Karpas-422 (cell line): Measurements from ENCODE around the gene ALPI. TPM values are rescaled to one million over a fixed set of nuclear protein-coding genes. Genes with fewer than 3 reads are reported as not detected.

Experiments used
- DNase-seq: peaks from one replicate; pipeline ENCODE4 v3.0.0-alpha.2; 2015
- H2AFZ ChIP-seq: fragments of 200-600 bp; sonication (generic); 2 replicates; pipeline ENCODE4 v1.6.1; 2014; ENCODE audit warnings: antibody characterized with exemption, low read length, mixed read lengths
- H3K27ac ChIP-seq: fragments of 200-600 bp; sonication (generic); 2 replicates; pipeline ENCODE4 v1.5.1; 2014; ENCODE audit warnings: mild to moderate bottlenecking, low read length, moderate library complexity
- H3K27me3 ChIP-seq: fragments of 200-600 bp; sonication (generic); 2 replicates; pipeline ENCODE4 v1.6.1; 2014; ENCODE audit warnings: low read length, mixed read lengths
- H3K36me3 ChIP-seq: fragments of 200-600 bp; sonication (generic); 2 replicates; pipeline ENCODE4 v1.6.1; 2014; ENCODE audit warnings: low read length, mixed read lengths; ENCODE audit not compliant: insufficient read depth
- H3K4me1 ChIP-seq: fragments of 200-600 bp; sonication (generic); 2 replicates; pipeline ENCODE4 v1.6.1; 2014; ENCODE audit warnings: mild to moderate bottlenecking, low read length, mixed read lengths
- H3K4me2 ChIP-seq: fragments of 200-600 bp; sonication (generic); 2 replicates; pipeline ENCODE4 v1.6.1; 2014; ENCODE audit warnings: low read length, low read depth, mild to moderate bottlenecking; ENCODE audit not compliant: poor library complexity, severe bottlenecking
- H3K4me3 ChIP-seq: fragments of 200-600 bp; sonication (generic); 2 replicates; pipeline ENCODE4 v1.5.1; 2014; ENCODE audit warnings: mild to moderate bottlenecking, antibody characterized with exemption, low read length, mixed read lengths
- H3K79me2 ChIP-seq: fragments of 200-600 bp; sonication (generic); 2 replicates; pipeline ENCODE4 v1.6.1; 2014; ENCODE audit warnings: mild to moderate bottlenecking, low read length, mixed read lengths
- H3K9ac ChIP-seq: fragments of 200-600 bp; sonication (generic); 2 replicates; pipeline ENCODE4 v1.6.0; 2014; ENCODE audit warnings: low read length
- H3K9me2 ChIP-seq: fragments of 200-600 bp; sonication (generic), shearing (Covaris generic); replicated peaks from 2 replicates; pipeline ENCODE4 v1.6.0; 2014; ENCODE audit warnings: mild to moderate bottlenecking, low read length, moderate library complexity; ENCODE audit not compliant: insufficient read depth
- H3K9me3 ChIP-seq: fragments of 300-700, 200-600 bp; sonication (generic); 2 replicates; pipeline ENCODE4 v1.6.1; 2014; ENCODE audit warnings: low read length, mixed read lengths
- H4K20me1 ChIP-seq: fragments of 200-600 bp; sonication (generic); 2 replicates; pipeline ENCODE4 v1.6.1; 2014; ENCODE audit warnings: mild to moderate bottlenecking, antibody characterized with exemption, low read length, low read depth; ENCODE audit not compliant: insufficient read depth
- total RNA-seq: library from RNA; depleted of rRNA; stranded (reverse); fragments of >200 nt; shearing (Covaris generic); gene quantifications from 2 replicates; pipeline ENCODE4 v1.2.3, GENCODE V29; 2014; ENCODE audit warnings: low replicate concordance

ALPI gene
- total RNA-seq, 1 experiment from 2014 or later, result not detected

DNA sequence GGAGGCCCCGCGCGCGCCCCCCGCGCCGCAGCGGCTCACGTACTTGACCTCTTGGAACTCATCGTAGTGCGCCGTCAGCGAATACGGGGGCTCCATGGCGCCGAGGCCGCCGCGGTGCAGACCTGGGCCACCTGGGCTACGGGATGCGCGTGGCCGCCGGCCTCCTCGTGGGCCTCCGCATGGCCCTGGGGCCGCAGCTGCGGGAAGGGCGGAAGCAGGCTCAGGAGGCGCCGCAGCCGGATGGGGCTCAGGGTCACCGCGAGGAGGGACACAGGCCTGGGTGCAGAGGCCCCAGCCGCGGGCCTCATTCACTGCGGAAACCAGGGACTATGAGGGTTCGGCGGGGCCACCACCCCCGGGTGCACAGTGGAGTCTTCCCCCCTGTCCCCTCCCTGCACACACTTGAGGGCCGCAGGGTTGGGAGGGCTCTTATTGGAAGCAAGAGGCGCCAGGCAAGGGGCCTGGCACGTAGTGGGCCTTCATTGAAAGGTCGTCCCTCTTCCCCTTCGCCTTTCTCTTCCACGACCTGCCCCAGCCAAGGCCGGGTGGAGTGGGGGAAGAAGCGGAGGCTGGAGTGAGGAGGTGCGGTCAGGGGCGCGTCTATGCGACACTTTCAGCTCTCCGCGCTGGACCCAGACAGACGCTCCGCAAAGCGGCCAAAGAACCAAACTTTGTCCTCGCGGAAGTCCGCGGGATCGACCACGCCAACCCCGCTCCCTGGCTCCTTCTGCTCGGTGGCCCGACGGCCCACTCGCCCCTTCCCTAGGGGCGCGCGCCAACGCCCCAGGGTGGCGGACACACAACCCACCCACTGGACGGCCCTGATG, 30.8 kb downstream of the ALPI start:
- no peak for DNase-seq
- Histone ChIP-seq H3K9me2 (no peaks in the 10 kb centered on the region), H3K9ac (no peak overlapping the region), H3K27me3 (no peaks in the 10 kb centered on the region), H3K27ac (no peak overlapping the region), H4K20me1 (no peaks in the 10 kb centered on the region), H2AFZ (no peak overlapping the region), H3K4me3 (no peak overlapping the region), H3K4me1 (no peaks in the 10 kb centered on the region), H3K4me2 (no peak overlapping the region), H3K36me3 (no peaks in the 10 kb centered on the region), H3K9me3 (no peaks in the 10 kb centered on the region), H3K79me2 (no peaks in the 10 kb centered on the region)

DNA sequence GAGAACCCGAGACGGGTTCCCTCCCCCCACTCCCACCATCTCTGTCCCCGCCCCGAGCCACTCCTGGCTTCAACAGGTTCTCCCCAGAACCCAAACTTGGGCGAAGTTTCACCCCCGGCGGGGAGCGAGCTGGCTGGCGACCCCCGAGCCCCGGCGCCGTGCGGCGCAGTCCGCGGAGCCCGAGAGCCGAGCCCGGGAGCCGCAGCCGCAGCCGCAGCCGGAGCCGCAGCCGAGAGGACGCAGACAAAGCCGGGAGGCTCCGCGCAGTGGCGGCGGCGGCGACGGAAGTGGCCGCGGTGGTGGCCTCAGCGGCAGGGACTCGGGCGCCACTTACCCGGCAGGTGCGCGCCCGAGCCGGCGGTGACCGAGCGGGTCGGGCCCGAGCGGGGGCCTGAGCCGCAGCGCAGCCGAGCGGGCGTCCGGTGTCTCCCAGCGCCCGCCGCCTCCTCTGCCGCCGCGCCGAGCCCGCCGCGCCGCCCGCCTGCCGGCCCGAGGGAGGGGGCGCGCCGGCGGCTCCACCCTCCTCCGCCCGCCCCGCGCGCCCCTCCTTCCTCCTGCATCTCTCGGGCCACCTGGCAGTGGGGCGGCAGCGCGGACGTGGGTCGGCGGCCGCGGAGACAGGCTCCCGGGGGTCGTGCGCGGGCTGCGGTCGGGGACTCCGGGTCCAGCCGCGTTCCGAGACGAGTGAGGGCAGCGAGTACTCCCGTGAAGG, 31.6 kb downstream of the ALPI start, which contains the start of gene ECEL1:
Gene ECEL1, minus strand, starts transcription at position 450 of the 712 bp plus-strand sequence. CDS start 1,181 bp downstream, outside the sequence.
- Histone ChIP-seq H3K9me3 (no peaks in the 10 kb centered on the region), H3K36me3 (no peaks in the 10 kb centered on the region), H3K27ac (no peak within 1 kb of the TSS), H3K27me3 (no peaks in the 10 kb centered on the region), H3K4me3 (no peak within 1 kb of the TSS), H3K4me1 (no peaks in the 10 kb centered on the region), H3K9me2 (no peaks in the 10 kb centered on the region), H3K4me2 (no peak within 1 kb of the TSS), H3K9ac (no peak within 1 kb of the TSS), H2AFZ (no peak within 1 kb of the TSS), H3K79me2 (no peaks in the 10 kb centered on the region), H4K20me1 (no peaks in the 10 kb centered on the region)
- no peak for DNase-seq

DNA sequence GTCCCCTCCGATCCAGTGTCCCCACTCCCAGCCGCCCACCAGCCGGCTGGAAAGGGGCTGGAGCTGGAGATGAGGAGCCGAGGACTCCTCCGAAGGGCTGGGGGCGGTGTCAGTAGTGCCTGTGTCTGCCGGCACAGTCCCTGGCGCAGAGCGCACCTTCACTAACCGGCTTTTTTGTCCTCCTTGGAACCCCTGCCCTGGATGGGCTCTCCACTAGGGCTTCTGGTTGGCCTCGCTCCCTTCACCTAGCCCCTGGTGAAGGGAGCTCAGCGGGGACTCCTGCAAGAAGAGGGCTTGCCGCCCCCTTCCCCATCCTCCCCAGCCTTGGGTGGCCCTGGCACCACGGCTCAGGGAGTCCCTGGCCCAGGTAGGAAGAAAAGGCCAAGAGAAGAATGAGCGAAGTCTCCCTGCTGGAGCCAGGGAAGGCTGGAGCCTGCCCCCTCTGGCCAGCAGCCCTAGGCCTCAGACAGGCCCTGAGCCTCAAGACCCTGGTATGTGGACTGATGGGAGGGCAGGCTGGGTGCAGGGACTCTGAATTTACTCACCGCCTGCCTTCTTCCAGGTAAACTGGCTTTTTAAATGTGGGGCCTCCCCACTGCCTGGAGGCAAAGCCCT, 32.3 kb downstream of the ALPI start:
- Histone ChIP-seq H3K9ac (no peak overlapping the region), H2AFZ (no peak overlapping the region), H3K4me1 (no peaks in the 10 kb centered on the region), H4K20me1 (no peaks in the 10 kb centered on the region), H3K27ac (no peak overlapping the region), H3K4me3 (no peak overlapping the region), H3K4me2 (no peak overlapping the region), H3K9me3 (no peaks in the 10 kb centered on the region), H3K36me3 (no peaks in the 10 kb centered on the region), H3K9me2 (no peaks in the 10 kb centered on the region), H3K79me2 (no peaks in the 10 kb centered on the region), H3K27me3 (no peaks in the 10 kb centered on the region)
- no peak for DNase-seq

DNA sequence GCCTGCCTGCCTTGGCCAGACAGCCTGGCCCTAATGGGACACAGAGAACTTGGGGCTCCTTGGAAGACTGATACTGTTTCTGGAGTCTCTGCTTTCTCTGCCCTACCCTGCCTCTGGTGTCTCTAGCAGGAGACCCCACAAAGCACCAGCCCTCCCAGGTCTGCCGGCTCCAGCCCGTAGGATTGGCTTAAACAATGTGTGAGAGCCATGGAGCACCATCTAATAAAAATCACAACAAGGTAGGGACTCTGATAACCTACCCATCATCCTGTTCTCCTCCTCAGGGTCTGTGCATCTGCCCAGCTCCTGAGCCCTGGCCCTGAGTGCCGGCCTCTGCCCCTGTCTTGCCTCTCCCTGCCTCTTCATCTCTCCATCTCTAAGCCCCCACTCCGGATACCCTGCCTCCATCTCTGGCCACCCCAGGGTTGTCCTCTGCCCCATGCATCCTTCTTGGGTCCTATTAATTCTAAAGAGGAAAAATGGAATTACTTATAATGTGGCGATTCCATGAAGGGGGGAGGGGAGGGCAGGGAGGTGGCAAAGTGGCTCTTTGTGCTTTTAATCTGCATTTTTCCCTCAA, 32.9 kb downstream of the ALPI start:
- no peaks in the 10 kb centered on the region for H3K27me3 ChIP-seq
- H3K4me2 ChIP-seq, result no peak overlapping the region
- H3K27ac ChIP-seq, result no peak overlapping the region
- no peak overlapping the region for H3K4me3 ChIP-seq
- no peaks in the 10 kb centered on the region for H3K79me2 ChIP-seq
- H3K9me3 ChIP-seq, result no peaks in the 10 kb centered on the region
- H3K36me3 ChIP-seq, result no peaks in the 10 kb centered on the region
- no peaks in the 10 kb centered on the region for H3K9me2 ChIP-seq
- no peak overlapping the region for H3K9ac ChIP-seq
- DNase-seq, result no peak
- H4K20me1 ChIP-seq, result no peaks in the 10 kb centered on the region
- H2AFZ ChIP-seq, result no peak overlapping the region
- peaks cover 2% of the 10 kb centered on the region; the same call in 1 of the 2 replicates for H3K4me1 ChIP-seq

DNA sequence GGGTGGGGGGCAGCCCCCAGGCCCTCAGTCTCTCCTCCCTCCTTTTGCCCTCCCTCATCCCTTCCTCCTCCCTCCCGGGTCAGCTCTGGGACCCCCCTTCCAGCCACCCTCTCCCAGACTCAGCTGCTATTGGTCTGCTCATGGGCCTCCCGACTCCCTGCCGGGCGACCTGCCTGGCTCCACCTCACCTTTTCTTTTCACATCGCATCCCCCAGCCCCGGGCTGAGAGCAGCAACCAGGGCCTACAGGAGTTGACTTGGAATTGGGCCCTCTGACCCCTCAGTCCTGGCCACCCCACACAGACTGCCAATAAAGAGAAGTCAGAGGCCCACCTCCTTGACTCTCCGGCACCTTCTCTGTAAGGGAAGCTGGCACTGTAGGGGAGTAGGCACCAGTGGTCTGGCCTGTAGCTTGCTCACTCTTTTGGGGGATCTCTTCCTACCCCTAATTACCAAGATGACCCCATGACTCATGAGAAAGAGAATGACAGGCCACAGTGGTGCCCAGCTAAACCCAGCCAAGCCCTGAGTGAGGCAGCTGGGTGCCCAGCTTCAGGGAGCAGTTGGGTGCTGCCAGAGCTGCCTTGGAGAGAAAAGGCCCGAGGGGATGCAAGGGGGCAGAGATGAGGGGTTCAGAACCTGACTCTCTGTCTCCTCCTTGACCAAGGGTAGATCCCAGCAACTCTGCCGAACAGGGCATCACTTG, 33.7 kb downstream of the ALPI start:
- H3K9me2 ChIP-seq, result no peaks in the 10 kb centered on the region
- H3K4me1 ChIP-seq, result peaks cover 4% of the 10 kb centered on the region; the same call in 1 of the 2 replicates
- H3K9ac ChIP-seq, result no peak overlapping the region
- H3K27me3 ChIP-seq, result no peaks in the 10 kb centered on the region
- no peak overlapping the region for H3K4me3 ChIP-seq
- DNase-seq, result no peak
- no peaks in the 10 kb centered on the region for H3K9me3 ChIP-seq
- no peak overlapping the region for H3K27ac ChIP-seq
- H4K20me1 ChIP-seq, result no peaks in the 10 kb centered on the region
- no peak overlapping the region for H2AFZ ChIP-seq
- H3K36me3 ChIP-seq, result no peaks in the 10 kb centered on the region
- H3K4me2 ChIP-seq, result no peak overlapping the region
- H3K79me2 ChIP-seq, result no peaks in the 10 kb centered on the region

DNA sequence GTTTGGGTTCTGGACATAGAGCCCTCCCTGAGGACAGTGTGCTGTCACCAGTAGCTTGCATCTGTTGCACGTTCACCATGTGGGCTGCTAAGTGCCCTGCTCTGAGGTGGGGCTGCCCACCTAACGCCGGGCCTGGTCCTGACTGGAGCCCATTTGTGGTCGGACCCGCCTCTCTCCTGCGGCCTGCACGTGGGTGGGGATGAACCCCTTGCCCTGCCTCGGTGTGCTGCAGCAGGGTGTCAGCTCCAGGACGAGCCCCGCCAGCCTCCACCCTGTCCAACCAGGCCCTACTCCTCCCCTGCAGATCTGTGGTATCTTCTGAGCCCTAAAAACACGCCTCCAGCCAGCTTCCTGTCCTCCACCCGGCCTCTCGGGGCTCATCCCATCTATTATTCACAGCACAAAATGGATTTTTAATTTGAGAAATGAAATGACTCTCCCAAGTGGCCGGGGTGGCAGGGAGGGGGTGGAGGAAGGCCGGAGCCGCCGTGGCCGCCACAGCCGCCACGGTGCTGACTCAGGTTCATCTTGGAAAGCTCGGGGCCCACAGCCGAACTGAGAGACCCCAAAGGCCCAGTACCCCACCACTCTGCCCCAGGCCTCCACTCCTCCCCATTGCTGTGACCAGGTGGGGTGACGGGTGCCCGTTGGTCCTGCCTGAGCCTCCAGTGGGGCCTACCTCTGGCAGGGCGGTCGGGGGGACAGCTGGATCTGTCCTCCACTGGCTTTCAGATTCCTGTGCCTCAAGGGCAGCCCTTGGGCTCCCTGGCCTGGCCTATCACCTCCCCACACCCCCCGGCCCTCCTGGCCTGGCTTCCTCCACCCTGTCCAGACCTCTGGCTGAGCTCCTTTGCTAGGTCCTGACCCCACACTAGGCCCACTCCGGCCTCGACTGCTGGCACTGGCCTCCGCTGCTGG, 34.5 kb downstream of the ALPI start:
- no peaks in the 10 kb centered on the region for H3K27me3 ChIP-seq

DNA sequence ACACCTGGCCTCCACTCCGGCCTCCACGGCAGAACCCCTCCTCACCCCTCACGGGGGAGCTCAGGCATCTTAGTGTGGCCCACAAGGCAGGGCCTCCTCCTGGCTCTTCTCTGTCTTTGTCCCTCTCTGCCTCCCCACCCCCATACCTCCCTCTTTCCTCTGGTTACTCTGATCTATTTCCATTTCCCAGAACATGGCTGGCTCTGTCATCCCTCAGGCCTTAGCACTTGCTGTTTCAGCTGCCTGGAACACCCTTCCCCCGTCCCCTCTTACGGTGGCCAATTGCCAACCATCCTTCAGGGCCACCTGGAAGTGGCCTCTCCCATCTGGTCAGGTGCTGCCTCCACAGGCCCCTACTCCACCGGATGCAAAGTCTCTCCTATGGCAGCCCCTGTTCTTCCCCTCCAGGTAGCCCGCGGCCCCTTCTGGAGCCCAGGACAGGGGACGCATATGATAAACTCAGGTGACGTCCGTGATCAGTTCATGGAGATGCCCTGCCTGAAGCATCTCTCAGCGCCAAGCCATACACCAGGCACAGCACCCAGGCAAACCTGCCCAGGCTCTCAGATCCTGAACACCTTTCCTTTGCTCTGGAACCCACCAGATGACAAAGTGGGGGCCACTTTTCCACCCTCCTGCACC, 35.3 kb downstream of the ALPI start:
- no peak for DNase-seq
- Histone ChIP-seq H3K79me2 (no peaks in the 10 kb centered on the region), H3K9me2 (no peaks in the 10 kb centered on the region), H3K27me3 (no peaks in the 10 kb centered on the region), H3K4me1 (peaks cover 4% of the 10 kb centered on the region; the same call in 1 of the 2 replicates), H3K9ac (no peak overlapping the region), H3K4me3 (no peak overlapping the region), H3K27ac (no peak overlapping the region), H4K20me1 (no peaks in the 10 kb centered on the region), H2AFZ (no peak overlapping the region), H3K4me2 (no peak overlapping the region), H3K9me3 (no peaks in the 10 kb centered on the region), H3K36me3 (no peaks in the 10 kb centered on the region)

More for the DNA sequence above, 34.5 kb downstream of the ALPI start:
- Histone ChIP-seq H3K36me3 (no peaks in the 10 kb centered on the region), H3K27ac (no peak overlapping the region), H3K79me2 (no peaks in the 10 kb centered on the region), H2AFZ (no peak overlapping the region), H3K9me2 (no peaks in the 10 kb centered on the region), H3K9me3 (no peaks in the 10 kb centered on the region), H3K9ac (no peak overlapping the region), H3K4me3 (no peak overlapping the region), H3K4me2 (no peak overlapping the region), H4K20me1 (no peaks in the 10 kb centered on the region), H3K4me1 (peaks cover 4% of the 10 kb centered on the region; the same call in 1 of the 2 replicates)
- DNase-seq, result no peak
